ENCODE results near the gene KPNA1. TPM values are rescaled to one million over a fixed set of nuclear protein-coding genes. Genes with fewer than 3 reads are reported as not detected.

The KPNA1 gene
- total and polyA plus RNA-seq, 4 donors: 20.7 to 42.0 (median 23.5) TPM

- 86% methylated on average over 3 of the region's 3 CpGs for WGBS
- Histone ChIP-seq H3K27ac (ENCODE audit: low read depth in 1 of 2, low read length in 2 of 2) (no peak overlapping the region), H3K36me3 (ENCODE audit: control insufficient read depth in 4 of 4, insufficient read depth in 3 of 4, low read depth in 1 of 4, low read length in 3 of 4) (peaks cover 28 to 83% (median 72%) of the 10 kb centered on the region in 4 donors), H3K27me3 (ENCODE audit: control insufficient read depth in 4 of 4, insufficient read depth in 4 of 4, low read length in 3 of 4) (no peaks in the 10 kb centered on the region), H3K9ac (ENCODE audit: low read depth in 1 of 2, low read length in 2 of 2) (no peak overlapping the region), H3K9me3 (ENCODE audit: control insufficient read depth in 4 of 4, low read length in 3 of 4) (no peaks in the 10 kb centered on the region), H3K4me1 (ENCODE audit: control insufficient read depth in 4 of 4, insufficient read depth in 4 of 4, low read length in 3 of 4) (no peaks in the 10 kb centered on the region), H3K4me3 (ENCODE audit: low read depth in 1 of 3, low read length in 3 of 3) (no peak overlapping the region)
- no peak for TF ChIP-seq HNF4A (conservative IDR thresholded peaks at IDR 0.05)
- no peak for DNase-seq (ENCODE audit: low spot score)
Measured at GRCh38 chr3:122536632-122537001, 21.9 kb upstream of the KPNA1 start.

- Histone ChIP-seq H3K9me3 (ENCODE audit: control insufficient read depth in 4 of 4, low read length in 3 of 4) (no peaks in the 10 kb centered on the region), H3K27ac (ENCODE audit: low read depth in 1 of 2, low read length in 2 of 2) (no peak overlapping the region), H3K27me3 (ENCODE audit: control insufficient read depth in 4 of 4, insufficient read depth in 4 of 4, low read length in 3 of 4) (no peaks in the 10 kb centered on the region), H3K4me3 (ENCODE audit: low read depth in 1 of 3, low read length in 3 of 3) (no peak overlapping the region), H3K9ac (ENCODE audit: low read depth in 1 of 2, low read length in 2 of 2) (no peak overlapping the region), H3K36me3 (ENCODE audit: control insufficient read depth in 4 of 4, insufficient read depth in 3 of 4, low read depth in 1 of 4, low read length in 3 of 4) (peaks cover 28 to 84% (median 71%) of the 10 kb centered on the region in 4 donors), H3K4me1 (ENCODE audit: control insufficient read depth in 4 of 4, insufficient read depth in 4 of 4, low read length in 3 of 4) (no peaks in the 10 kb centered on the region)
- DNase-seq (ENCODE audit: low spot score): no peak
- 94% methylated on average over 6 of the region's 6 CpGs for WGBS
- TF ChIP-seq TAF1 (conservative IDR thresholded peaks at IDR 0.05) (no peak), RAD21 (IDR thresholded peaks at IDR 0.05) (no peak), NR2F2 (IDR thresholded peaks at IDR 0.05) (no peak), FOXA2 (IDR thresholded peaks at IDR 0.05) (no peak), REST (IDR thresholded peaks at IDR 0.05) (no peak), HNF4G (IDR thresholded peaks at IDR 0.05) (no peak), CTCF (IDR thresholded peaks at IDR 0.05; ENCODE audit: low read depth, low read length, missing input control) (no peak), HNF4A (conservative IDR thresholded peaks at IDR 0.05) (no peak)
Measured at GRCh38 chr3:122535964-122536631, 21.4 kb upstream of the KPNA1 start.

- peaks cover 28 to 78% (median 69%) of the 10 kb centered on the region in 4 donors for H3K36me3 ChIP-seq (ENCODE audit: control insufficient read depth in 4 of 4, insufficient read depth in 3 of 4, low read depth in 1 of 4, low read length in 3 of 4)
- WGBS: 91% methylated on average over 1 of the region's 1 CpG
Measured at GRCh38 chr3:122533931-122534334, 19.2 kb upstream of the KPNA1 start.

More at GRCh38 chr3:122533931-122534334, 19.2 kb upstream of the KPNA1 start:
- Histone ChIP-seq H3K9me3 (ENCODE audit: control insufficient read depth in 4 of 4, low read length in 3 of 4) (no peaks in the 10 kb centered on the region), H3K4me1 (ENCODE audit: control insufficient read depth in 4 of 4, insufficient read depth in 4 of 4, low read length in 3 of 4) (no peaks in the 10 kb centered on the region), H3K9ac (ENCODE audit: low read depth in 1 of 2, low read length in 2 of 2) (no peak overlapping the region), H3K27ac (ENCODE audit: low read depth in 1 of 2, low read length in 2 of 2) (no peak overlapping the region), H3K4me3 (ENCODE audit: low read depth in 1 of 3, low read length in 3 of 3) (no peak overlapping the region), H3K27me3 (ENCODE audit: control insufficient read depth in 4 of 4, insufficient read depth in 4 of 4, low read length in 3 of 4) (no peaks in the 10 kb centered on the region)
- no peak for DNase-seq (ENCODE audit: low spot score)
- no peak for TF ChIP-seq TAF1 (conservative IDR thresholded peaks at IDR 0.05)
- no peak for TF ChIP-seq CTCF (IDR thresholded peaks at IDR 0.05; ENCODE audit: low read depth, low read length, missing input control)
- TF ChIP-seq FOXA2 (IDR thresholded peaks at IDR 0.05): no peak
- no peak for TF ChIP-seq YY1 (IDR thresholded peaks at IDR 0.05)
- no peak for TF ChIP-seq EGR1 (IDR thresholded peaks at IDR 0.05; ENCODE audit: low read depth in 2 of 2)
- TF ChIP-seq REST (IDR thresholded peaks at IDR 0.05): no peak
- no peak for TF ChIP-seq HNF4G (IDR thresholded peaks at IDR 0.05)
